Brain microvascular endothelial cell (primary cell): ENCODE results near the gene SH3RF3.

Experiments
- DNase-seq: peaks from one replicate; pipeline ENCODE4 v3.0.0-alpha.2; 2020
- H3K27ac ChIP-seq: fragments of 250-450 bp; sonication (Bioruptor Pico); 2 replicates; pipeline ENCODE4 v1.5.1; 2020; ENCODE audit warnings: mild to moderate bottlenecking, moderate library complexity
- H3K27me3 ChIP-seq: fragments of 250-450 bp; sonication (Bioruptor Pico); replicated peaks from 2 replicates; pipeline ENCODE4 v1.5.1; 2020; ENCODE audit warnings: mild to moderate bottlenecking
- H3K36me3 ChIP-seq: fragments of 250-450 bp; sonication (Bioruptor Pico); replicated peaks from 2 replicates; pipeline ENCODE4 v1.5.1; 2020; ENCODE audit warnings: mild to moderate bottlenecking
- H3K4me3 ChIP-seq: 2 replicates; pipeline ENCODE4 v1.5.1; 2011; ENCODE audit warnings: low read depth, mild to moderate bottlenecking, control low read depth, low read length, moderate library complexity
- CTCF ChIP-seq: IDR thresholded peaks from 2 replicates; pipeline ENCODE4 v1.5.1; 2011; ENCODE audit warnings: low read depth, mild to moderate bottlenecking, moderate library complexity, low read length, control low read depth, inconsistent platforms; ENCODE audit errors: missing control alignments
- in situ Hi-C: cut with HindIII; loops from 2 replicates; pipeline ENCODE4 v1.10.0; 2017; ENCODE audit warnings: low sequenced_read_pairs, low pct_ligation_motif_present

Gene SH3RF3

GRCh38 chr2:109258376-109258775 lies 129.4 kb downstream of the SH3RF3 start:
- DNase-seq, result no peak
- TF ChIP-seq CTCF, result no peak
- no peak overlapping the region for H3K4me3 ChIP-seq
- in situ Hi-C loops, result no loop called here
- no peaks in the 10 kb centered on the region for H3K36me3 ChIP-seq
- H3K27me3 ChIP-seq, result peaks cover 7% of the 10 kb centered on the region
- no peak overlapping the region for H3K27ac ChIP-seq

- Histone ChIP-seq H3K27me3 (peaks cover 7% of the 10 kb centered on the region), H3K27ac (no peak overlapping the region), H3K4me3 (no peak overlapping the region), H3K36me3 (no peaks in the 10 kb centered on the region)
- TF ChIP-seq CTCF, result no peak
- in situ Hi-C loops, result no loop called here
- DNase-seq, result no peak
These were observed 130.0 kb downstream of the SH3RF3 start for GRCh38 chr2:109258905-109259540.

GRCh38 chr2:109259671-109260070 lies 130.7 kb downstream of the SH3RF3 start:
- Histone ChIP-seq H3K36me3 (no peaks in the 10 kb centered on the region), H3K27ac (no peak overlapping the region), H3K27me3 (peaks cover 7% of the 10 kb centered on the region), H3K4me3 (no peak overlapping the region)
- in situ Hi-C loops, result no loop called here
- no peak for DNase-seq
- TF ChIP-seq CTCF, result no peak

- no peak for TF ChIP-seq CTCF
- in situ Hi-C loops, result no loop called here
- no peak for DNase-seq
- Histone ChIP-seq H3K27me3 (peaks cover 7% of the 10 kb centered on the region), H3K4me3 (no peak overlapping the region), H3K36me3 (no peaks in the 10 kb centered on the region), H3K27ac (no peak overlapping the region)
These were observed 131.3 kb downstream of the SH3RF3 start for GRCh38 chr2:109260116-109260855.

GRCh38 chr2:109260886-109261700 lies 132.1 kb downstream of the SH3RF3 start:
- Histone ChIP-seq H3K27ac (no peak overlapping the region), H3K27me3 (peaks cover 7% of the 10 kb centered on the region), H3K36me3 (no peaks in the 10 kb centered on the region), H3K4me3 (no peak overlapping the region)
- in situ Hi-C loops, result no loop called here
- DNase-seq, result no peak
- TF ChIP-seq CTCF, result peak; percentile 62
